VCaP (cell line): ENCODE results near the gene IRGM.

Experiments
- H3K27ac ChIP-seq: fragments of 450-650 bp; 2 replicates; pipeline ENCODE4 v1.5.1; 2017
- TF ChIP-seq, protein P1 (sequence below): fragments of 450-650 bp; conservative IDR thresholded peaks from 2 replicates; pipeline ENCODE4 v1.5.1; 2017; ENCODE audit warnings: mild to moderate bottlenecking, moderate library complexity

The IRGM gene

DNA sequence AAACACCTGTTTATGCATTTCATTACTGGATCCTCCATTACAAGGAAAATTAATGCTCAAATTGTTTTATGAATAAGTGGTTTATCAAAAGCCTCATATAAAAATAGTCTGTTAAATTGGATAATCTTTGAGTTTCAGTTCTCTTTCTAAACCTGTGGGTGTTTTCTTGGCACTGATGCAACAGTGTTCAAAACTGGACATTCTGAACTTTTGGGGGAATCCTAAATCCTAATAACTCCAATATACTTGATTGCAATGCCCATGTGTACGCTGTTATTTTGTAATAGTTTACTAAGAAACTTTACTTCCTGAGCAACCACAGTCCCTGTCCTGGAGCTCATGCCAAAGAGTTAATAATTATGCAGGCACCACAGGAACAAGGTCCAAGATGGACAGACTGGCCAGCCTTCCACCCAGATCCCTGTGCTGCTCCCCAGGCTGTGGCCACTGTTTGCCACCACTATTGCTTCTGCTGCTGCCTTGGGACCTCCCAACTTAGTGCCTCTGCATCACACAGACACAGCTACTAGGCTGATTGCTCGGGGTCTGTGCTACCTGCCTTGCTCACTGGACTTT lies 14.0 kb downstream of the IRGM start:
- TF ChIP-seq, protein P1, sequence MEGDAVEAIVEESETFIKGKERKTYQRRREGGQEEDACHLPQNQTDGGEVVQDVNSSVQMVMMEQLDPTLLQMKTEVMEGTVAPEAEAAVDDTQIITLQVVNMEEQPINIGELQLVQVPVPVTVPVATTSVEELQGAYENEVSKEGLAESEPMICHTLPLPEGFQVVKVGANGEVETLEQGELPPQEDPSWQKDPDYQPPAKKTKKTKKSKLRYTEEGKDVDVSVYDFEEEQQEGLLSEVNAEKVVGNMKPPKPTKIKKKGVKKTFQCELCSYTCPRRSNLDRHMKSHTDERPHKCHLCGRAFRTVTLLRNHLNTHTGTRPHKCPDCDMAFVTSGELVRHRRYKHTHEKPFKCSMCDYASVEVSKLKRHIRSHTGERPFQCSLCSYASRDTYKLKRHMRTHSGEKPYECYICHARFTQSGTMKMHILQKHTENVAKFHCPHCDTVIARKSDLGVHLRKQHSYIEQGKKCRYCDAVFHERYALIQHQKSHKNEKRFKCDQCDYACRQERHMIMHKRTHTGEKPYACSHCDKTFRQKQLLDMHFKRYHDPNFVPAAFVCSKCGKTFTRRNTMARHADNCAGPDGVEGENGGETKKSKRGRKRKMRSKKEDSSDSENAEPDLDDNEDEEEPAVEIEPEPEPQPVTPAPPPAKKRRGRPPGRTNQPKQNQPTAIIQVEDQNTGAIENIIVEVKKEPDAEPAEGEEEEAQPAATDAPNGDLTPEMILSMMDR = no peak
- no peak overlapping the region for H3K27ac ChIP-seq

DNA sequence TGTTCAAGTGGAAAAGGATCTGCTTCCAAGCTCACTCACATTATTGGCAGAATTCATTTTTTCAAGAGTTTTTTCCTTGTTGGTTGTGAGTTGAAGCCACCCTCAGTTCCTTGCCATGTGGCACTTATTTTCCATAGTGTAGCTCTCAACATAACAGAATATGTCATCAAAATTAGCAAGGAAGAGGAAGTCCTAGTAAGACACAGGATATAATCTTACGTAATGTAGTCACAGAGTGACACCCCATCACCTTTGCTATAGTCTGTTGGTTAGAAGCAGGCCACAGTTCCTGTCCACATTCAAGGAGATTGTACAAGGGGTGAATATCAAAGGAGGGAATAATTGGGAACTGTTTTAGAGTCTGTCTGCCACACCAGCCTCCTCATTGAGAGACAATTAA lies 15.7 kb downstream of the IRGM start:
- TF ChIP-seq, protein P1 = no peak
- H3K27ac ChIP-seq = no peak overlapping the region

DNA sequence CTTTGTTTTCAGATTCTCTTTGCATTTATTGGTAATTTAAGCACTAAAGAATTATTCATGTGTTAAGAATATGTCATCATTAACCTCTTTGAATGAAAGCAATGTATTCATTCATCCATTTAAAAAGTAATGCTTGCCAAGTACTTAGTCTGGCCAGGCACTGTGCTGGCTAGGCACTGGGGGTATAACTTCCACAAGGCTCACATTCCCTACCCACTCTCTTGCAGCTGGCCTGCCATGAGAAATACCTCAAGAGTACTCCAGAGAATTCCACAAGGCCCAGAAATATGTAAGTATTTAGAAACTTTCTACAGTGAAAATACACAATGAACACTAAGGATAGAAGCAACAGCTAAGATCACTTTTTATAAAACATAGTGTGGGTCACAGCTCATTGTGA lies 33.0 kb downstream of the IRGM start:
- H3K27ac ChIP-seq = no peak overlapping the region
- TF ChIP-seq, protein P1 = no peak

DNA sequence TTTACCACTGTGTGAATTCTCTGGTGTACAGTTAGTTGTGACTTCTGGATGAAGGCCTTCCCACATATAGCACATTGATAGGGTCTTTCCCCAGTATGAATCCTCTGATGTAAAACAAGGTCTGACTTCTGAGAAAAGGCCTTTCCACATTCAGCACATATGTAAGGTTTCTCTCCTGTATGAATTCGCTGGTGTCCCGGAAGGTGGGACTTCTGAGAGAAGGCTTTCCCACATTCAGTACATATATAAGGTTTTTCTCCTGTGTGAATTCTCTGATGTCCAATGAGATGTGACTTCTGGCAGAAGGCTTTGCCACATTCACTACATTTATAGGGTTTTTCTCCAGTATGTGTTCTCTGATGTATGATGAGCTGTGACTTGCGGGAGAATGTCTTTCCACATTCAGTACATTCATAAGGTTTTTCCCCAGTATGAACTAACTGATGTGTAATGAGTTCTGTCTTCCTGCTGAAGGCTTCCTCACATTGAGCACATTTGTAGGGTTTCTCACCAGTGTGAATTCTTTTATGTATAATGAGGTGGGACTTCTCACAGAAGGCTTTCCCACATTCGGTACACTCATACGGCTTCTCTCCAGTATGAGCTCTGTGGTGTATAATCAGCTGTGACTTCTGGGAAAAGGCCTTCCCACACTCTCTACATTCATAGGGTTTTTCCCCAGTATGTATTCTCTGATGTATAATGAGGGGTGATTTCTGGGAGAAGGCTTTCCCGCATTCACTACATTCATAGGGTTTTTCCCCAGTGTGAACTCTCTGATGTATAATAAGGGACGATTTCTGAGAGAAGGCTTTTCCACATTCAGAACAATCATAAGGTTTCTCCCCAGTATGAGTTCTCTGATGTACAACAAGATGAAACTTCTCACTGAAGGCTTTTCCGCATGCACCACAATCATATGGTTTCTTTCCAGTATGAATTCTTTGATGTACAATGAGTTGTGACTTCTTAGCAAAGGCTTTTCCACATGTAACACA lies 49.4 kb downstream of the IRGM start:
- no peak overlapping the region for H3K27ac ChIP-seq
- TF ChIP-seq, protein P1 = no peak
